GM21529 (cell line): ENCODE data around the gene GUCA2B.

Experiments used
- ATAC-seq: cut with Tn5 transposase; IDR thresholded peaks from one replicate; pipeline ENCODE4 v1.9.1; 2021; ENCODE audit not compliant: unreplicated experiment

The GUCA2B gene

DNA sequence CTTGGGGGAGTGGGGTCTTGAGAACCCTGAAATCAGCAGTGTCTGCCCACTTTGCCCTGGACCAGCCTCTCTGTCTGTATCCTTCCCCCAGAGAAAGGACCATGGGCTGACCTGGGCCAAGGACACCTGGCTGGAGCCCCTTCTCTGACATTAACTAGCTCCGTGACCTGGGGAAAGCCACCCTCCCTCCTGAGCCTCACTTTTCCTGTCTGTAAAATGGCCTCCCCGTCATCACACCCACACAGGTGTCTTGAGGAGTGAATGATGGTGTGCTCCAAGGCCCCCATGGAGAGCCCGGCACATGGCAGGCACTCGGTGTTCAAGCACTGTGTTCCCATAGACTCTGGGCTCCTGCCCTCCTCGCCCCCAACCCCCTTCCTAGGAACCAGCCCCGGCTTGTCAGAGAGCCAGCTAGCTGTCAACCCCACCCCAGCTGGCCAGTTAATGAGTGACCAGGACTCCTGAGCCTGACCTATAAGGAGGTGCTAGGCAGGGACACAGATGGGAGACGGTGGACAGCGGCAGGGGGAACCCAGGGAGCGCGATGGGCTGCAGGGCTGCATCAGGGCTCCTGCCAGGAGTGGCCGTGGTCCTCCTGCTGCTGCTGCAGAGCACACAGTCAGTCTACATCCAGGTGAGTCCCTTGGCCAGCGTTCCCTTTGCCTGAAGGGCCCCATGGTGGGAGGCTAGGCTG lies at the start of gene GUCA2B:
Gene GUCA2B, plus strand, starts transcription at position 504 of the 694 bp plus-strand sequence. Its CDS starts 41 bp downstream, at position 545.
- no peak for ATAC-seq

- no peak for ATAC-seq
Observed at GRCh38 chr1:42105025-42105424, 48.2 kb upstream of the GUCA2B start.

GRCh38 chr1:42108309-42108708 lies 44.9 kb upstream of the GUCA2B start:
- no peak for ATAC-seq

GRCh38 chr1:42109600-42109999 lies 43.6 kb upstream of the GUCA2B start:
- no peak for ATAC-seq

DNA sequence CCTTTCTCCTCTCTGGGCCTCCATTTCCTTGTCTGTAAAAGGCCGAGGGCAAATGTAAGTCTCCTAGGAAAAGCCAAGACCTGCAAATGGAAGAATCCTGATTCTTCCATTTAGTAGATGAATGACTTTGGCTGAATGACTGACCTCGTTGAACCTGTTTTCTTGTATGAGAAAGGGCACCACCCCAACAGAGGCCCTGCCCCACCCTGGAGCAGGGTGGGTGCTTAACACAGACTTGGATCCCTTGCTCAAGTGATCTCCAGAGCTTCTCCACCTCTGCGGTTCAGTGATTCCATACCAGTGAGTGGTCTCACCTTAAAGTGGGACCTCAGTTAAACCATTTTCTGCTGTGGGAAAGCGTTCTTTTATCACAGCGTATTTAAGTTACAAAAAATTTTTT lies 39.0 kb upstream of the GUCA2B start:
- ATAC-seq: no peak

DNA sequence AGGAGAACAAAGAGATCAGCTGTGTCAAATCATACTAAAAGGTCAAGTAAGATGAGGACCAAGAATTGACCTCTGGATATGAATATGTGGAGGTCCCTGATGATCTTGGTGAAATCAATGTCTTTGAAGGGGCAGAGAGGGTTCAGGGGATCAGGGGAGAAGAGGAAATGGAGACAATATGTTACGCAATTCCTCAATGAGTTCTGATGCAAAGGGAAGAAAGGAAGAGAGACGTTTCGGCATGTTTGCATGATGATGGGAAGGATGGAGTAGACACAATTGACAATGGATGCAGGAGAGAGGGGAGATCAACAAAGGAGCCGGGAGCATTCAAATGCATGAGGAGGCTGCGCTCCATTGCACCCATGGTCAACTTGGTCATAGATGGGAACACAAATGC lies 36.0 kb upstream of the GUCA2B start:
- ATAC-seq: no peak

- ATAC-seq: no peak
Observed at GRCh38 chr1:42118125-42118524, 35.1 kb upstream of the GUCA2B start.

DNA sequence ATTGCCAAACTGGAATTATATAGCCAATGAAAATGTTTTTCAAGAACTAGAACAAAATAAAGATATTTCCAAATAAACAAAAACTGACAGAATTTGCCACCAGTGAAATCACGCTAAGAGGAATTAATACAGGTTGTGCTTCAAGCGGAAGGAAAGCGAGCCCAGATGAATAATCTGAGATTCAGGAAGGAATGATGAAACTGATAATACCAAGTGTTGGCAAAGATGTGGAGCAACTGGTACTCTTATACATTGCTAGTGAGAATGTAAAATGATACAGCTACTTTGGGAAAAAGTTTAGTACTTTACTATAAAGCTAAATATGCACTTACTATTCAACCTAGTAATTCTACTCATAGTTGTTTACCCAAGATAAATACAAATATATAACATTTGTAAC lies 30.8 kb upstream of the GUCA2B start:
- no peak for ATAC-seq

DNA sequence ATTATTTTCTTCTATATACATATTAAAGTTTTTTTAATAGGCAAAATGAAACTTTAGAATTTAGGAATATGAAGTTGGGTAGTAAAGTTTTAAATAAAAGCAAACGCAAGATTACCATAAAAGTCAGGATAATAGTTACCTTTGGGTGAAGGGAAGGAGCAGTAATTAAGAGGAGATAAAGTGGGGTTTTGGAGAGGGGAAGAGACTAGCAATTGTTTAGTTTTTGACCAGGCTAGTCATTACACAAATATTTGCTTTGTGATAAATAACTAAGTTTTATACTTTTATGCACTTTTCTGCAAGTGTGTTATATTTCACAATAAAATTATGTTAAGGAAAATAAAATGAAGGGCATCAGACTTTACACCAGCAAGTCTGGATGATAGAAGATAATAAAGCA lies 27.7 kb upstream of the GUCA2B start:
- no peak for ATAC-seq

- no peak for ATAC-seq
Observed at GRCh38 chr1:42127767-42128166, 25.4 kb upstream of the GUCA2B start.

DNA sequence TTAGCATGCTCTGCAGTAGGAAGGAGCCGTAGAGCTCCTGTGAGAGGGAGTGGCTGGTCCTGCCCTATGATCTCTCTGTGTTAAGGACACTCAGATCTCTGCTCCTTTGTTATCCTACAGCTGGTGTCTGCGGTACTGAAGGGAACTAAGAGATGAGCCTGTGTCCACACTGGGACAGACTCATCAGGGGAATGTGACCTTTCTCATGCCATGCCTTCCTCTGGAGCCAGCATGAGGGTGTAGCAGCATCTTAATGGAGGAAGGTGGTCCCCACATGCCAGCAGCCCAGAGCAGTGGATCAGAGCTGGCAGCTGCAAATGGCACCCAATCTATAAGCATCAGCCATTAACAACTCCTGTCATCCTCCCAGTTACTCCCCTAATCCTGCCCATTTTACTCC lies 24.7 kb upstream of the GUCA2B start:
- ATAC-seq: no peak

GRCh38 chr1:42128964-42129363 lies 24.2 kb upstream of the GUCA2B start:
- no peak for ATAC-seq

DNA sequence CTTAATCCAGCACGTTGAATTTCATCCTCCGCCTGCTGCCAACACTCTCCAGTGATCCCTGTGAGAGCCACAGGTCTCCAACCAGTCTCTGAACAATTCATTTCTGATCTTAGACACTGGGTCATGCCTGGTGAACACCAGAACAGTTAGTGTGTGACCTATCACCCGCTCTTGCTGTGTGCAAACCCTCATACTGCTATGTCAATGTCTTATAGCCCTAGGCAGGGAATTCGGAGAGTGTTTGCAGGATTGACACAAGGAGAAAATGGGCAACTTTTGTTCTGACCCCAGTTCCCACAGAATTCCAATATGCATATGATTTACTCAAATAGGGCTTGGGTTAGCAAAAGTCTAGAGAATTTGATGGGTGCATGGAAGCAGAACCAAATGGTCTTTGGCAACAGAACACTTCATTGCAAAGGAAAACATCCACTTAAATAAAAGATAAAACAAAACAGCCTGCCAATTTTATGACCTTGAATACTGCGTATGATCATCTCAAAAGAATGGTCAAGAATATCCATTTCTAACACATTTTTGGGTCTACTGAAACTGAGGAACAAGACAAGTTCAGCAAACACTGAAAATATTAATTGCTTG lies 23.0 kb upstream of the GUCA2B start:
- no peak for ATAC-seq

DNA sequence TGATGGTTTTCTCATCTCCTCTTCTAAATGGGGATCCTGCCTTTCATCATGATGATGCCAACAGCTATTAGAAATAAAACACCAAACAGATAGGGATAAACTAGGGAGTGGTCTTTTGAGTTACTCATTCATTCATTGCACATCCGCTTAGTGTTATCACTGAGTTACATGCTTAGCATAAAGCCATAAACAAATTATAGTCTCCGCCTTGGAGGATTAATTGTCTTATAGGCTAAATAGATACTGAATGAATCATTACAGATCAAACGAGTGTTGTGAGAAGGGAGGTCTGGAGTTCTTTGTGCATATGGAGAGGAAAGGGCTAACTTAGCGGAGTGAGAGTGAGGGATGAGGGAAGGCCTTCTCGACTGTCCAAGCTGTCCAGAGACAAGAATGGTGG lies 19.8 kb upstream of the GUCA2B start:
- no peak for ATAC-seq

- ATAC-seq: no peak
Observed at GRCh38 chr1:42133809-42134526, 19.2 kb upstream of the GUCA2B start.

GRCh38 chr1:42135426-42135825 lies 17.8 kb upstream of the GUCA2B start:
- ATAC-seq: no peak

DNA sequence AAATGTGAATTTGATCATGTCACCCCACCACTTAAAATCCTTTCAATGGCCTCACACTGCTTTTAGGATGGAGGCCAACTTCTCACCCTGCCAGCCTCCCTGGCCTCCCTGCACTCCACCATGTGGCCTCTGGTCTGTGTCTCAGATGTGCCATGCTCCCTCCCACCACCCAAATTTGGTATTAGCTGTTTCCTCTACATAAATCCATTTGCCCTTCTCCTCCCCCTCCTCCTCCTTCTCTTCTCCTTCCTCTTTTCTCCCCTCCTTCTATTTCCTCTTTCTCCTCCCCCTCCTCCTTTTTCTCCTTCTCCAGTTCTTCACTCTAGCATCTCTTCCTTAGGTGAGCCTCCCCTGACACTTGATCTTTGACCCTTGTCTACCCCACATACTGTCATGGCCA lies 16.7 kb upstream of the GUCA2B start:
- no peak for ATAC-seq

- no peak for ATAC-seq
Observed at GRCh38 chr1:42137766-42138165, 15.4 kb upstream of the GUCA2B start.

- ATAC-seq: no peak
Observed at GRCh38 chr1:42138586-42138985, 14.6 kb upstream of the GUCA2B start.

DNA sequence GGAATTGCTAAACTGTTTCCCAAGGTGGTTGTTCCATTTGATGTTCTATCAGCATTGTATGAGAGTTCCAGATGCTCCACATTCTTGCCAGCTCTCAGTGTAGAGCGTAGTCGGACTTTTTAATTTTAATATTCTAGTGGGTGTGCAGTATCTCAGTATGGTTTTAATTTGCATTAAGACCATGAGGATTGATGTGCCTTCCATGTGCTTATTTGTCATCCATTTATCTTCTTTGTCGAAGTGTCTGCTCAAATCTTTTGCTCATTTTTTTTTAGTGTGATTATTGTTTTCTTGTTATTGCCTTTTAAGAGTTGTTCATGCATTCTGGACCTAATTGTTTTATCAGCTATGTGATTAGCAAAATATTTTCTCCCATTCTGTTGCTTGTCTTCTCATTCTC lies 13.8 kb upstream of the GUCA2B start:
- ATAC-seq: no peak

- no peak for ATAC-seq
Observed at GRCh38 chr1:42140191-42140590, 13.0 kb upstream of the GUCA2B start.

GRCh38 chr1:42141978-42142377 lies 11.2 kb upstream of the GUCA2B start:
- no peak for ATAC-seq
